HG03558 (cell line): ENCODE results near the gene KLHL2.
"Not testable (repeated sequence)": the region's sequence is repeated elsewhere in the genome, so short reads cannot be mapped to it uniquely, and the experiment has no call there.

ENCODE experiments used
- ATAC-seq: cut with Tn5 transposase; IDR thresholded peaks from one replicate; pipeline ENCODE4 v1.9.1; 2021; ENCODE audit warnings: moderate number of reproducible peaks; ENCODE audit not compliant: unreplicated experiment; ENCODE audit errors: extremely low read depth

KLHL2 gene

GRCh38 chr4:165207431-165208220 is at the start of gene KLHL2:
Gene KLHL2 (plus strand): TSS chr4:165207561. CDS start chr4:165207877, 316 bp downstream.
- peak; percentile 76 for ATAC-seq

GRCh38 chr4:165158762-165159161 is 48.6 kb upstream of the KLHL2 start:
- ATAC-seq, result no peak

- ATAC-seq, result no peak
Observed at GRCh38 chr4:165164257-165164656, 43.1 kb upstream of the KLHL2 start.

GRCh38 chr4:165166872-165167271 is 40.5 kb upstream of the KLHL2 start:
- not testable (repeated sequence) for ATAC-seq

- no peak for ATAC-seq
Observed at GRCh38 chr4:165167650-165168049, 39.7 kb upstream of the KLHL2 start.

GRCh38 chr4:165170819-165171218 is 36.5 kb upstream of the KLHL2 start:
- ATAC-seq, result no peak

GRCh38 chr4:165175470-165175869 is 31.9 kb upstream of the KLHL2 start:
- not testable (repeated sequence) for ATAC-seq

- ATAC-seq, result no peak
Observed at GRCh38 chr4:165175879-165176278, 31.5 kb upstream of the KLHL2 start.

GRCh38 chr4:165177725-165178666 is 29.4 kb upstream of the KLHL2 start:
- ATAC-seq, result no peak

GRCh38 chr4:165184220-165184619 is 23.1 kb upstream of the KLHL2 start:
- ATAC-seq, result no peak

- not testable (repeated sequence) for ATAC-seq
Observed at GRCh38 chr4:165184998-165185397, 22.4 kb upstream of the KLHL2 start.

- no peak for ATAC-seq
Observed at GRCh38 chr4:165185448-165185847, 21.9 kb upstream of the KLHL2 start.

GRCh38 chr4:165190591-165191347 is 16.6 kb upstream of the KLHL2 start:
- ATAC-seq, result no peak

GRCh38 chr4:165191348-165191656 is 16.1 kb upstream of the KLHL2 start:
- ATAC-seq, result no peak

- no peak for ATAC-seq
Observed at GRCh38 chr4:165191814-165192499, 15.4 kb upstream of the KLHL2 start.

- ATAC-seq, result no peak
Observed at GRCh38 chr4:165192500-165192898, 14.9 kb upstream of the KLHL2 start.

- no peak for ATAC-seq
Observed at GRCh38 chr4:165192956-165193355, 14.4 kb upstream of the KLHL2 start.

- ATAC-seq, result no peak
Observed at GRCh38 chr4:165194368-165194767, 13.0 kb upstream of the KLHL2 start.

- ATAC-seq, result no peak
Observed at GRCh38 chr4:165198329-165198728, 9.0 kb upstream of the KLHL2 start.

- no peak for ATAC-seq
Observed at GRCh38 chr4:165199286-165199685, 8.1 kb upstream of the KLHL2 start.
